Left forelimb (tissue), 1 donor: Measurements from ENCODE around the gene AIF1.

ENCODE experiments used
- DNase-seq: peaks from one replicate; pipeline ENCODE4 v3.0.0-alpha.2; 2018; ENCODE audit warnings: low spot score

Gene AIF1

DNA sequence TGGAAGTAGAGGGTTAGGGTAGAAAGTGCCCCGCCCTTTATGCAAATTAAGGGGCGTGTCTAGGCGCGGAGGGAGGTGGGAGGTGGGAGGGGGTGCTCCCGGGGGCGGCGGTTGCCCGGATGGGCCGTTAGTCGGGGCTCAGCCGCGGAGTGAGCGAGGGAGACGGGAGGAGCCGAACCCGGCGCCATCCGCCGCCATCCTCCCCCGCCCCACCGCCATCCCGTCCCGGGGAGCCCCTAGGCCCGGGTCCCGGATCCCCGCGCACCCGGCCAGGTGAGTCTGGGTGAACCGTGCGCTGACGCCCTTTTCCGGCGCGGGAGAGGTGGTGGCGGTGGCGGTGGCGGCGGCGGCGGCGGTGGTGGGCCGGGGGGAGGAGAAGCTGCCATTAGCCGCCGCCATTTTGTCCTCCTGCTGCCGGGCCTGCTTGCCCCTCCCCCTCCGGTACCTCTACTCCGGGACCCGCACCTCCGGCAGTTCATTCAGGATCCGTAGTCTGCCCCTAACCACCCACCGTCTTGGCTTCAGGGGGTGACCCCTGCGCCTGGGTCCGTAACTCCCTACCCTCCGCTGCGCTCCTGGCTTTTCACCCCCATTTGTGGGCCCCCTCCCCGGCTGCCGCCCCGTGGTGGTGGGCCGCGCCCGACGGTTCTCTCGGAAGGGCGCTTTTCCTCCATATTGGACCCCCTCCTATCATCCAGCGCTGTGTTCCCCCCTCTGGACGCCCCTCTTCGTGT is 5.7 kb downstream of the AIF1 start, which contains the start of gene PRRC2A:
Gene PRRC2A (plus strand): TSS at position 130 of the 734 bp plus-strand sequence. CDS start 2,075 bp downstream, outside the sequence.
- peak; percentile 96 for DNase-seq

DNA sequence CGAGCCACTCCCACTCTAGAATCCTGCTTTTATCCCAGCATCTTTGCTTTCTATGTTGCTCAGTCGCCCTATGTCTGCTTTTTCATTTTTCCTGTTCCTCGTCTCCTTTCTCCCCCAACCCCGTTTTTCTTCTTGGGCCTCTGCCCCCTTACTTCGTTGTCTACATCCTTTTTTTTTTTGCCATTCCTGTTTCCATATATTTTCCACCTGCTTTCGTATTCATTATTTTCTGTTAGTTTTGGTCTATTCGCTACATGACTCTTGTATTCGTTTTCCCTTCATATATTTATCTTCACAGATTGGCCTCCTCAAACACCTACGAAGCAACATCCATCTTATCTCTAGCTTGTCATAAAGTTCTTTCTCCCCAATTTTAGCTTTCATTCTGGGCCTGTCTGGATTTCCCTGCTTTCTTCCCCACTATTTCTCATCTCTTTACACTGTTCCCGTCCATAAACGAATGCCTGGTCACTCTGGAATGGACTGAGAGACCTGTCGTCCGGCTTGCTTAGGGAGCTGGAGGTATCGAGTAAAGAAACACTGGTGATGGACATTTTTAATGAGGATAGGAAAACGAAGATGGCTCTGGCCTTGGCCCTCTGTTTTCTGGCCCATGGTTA is 6.4 kb downstream of the AIF1 start:
- no peak for DNase-seq

DNA sequence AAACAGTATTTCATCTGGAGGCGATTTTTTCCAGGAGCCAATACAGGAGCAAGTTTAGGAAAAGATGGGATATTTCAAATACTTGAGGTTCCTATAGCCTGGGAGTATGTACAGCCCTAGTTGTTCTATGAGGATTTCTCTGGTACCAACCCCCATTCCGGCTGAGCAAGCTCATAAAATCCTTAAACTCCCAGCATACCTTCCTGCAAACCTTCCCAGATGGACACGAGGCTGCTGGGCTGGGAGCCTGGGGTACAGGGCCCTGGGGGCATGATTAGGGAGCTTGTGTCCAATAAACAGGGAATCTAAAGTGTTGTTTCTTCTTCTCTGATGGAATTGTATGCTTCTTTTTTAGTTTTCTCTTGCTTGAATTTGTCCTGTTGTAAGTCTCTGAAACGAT is 7.0 kb downstream of the AIF1 start:
- DNase-seq: no peak

DNA sequence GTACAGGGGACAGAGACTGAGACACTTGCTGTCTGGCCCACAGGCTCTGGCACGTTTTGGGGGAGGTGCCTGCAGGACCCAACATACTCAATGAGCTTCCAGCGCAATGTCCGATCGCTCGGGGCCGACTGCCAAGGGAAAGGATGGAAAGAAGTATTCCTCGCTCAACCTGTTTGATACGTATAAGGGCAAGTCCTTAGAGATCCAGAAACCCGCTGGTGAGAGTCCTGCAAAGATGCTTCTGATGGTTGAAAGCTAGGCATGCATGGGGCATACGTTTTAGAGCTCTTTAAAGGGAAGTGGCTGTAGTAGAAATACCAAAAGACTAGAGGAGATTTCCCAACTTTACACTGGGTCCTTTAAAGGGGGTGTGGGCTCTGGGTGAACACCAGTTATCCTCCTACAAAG is 7.7 kb downstream of the AIF1 start:
- no peak for DNase-seq

DNA sequence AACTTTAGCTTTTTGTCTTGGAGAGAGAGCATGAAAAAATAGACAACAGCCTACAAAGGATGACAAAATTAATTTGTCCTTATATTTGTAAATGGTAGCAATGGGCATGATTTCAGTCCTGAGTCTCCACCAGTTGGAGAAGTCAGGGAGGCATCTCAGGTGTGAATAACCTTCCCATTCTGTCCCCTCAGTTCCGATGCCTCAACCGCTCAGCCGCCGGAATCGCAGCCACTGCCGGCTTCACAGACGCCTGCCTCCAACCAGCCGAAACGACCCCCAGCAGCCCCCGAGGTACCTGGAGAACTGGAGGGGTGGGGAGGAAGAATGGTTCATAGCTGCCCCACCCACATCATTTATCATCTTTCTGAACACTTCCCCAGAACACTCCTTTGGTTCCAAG is 9.0 kb downstream of the AIF1 start:
- no peak for DNase-seq

DNA sequence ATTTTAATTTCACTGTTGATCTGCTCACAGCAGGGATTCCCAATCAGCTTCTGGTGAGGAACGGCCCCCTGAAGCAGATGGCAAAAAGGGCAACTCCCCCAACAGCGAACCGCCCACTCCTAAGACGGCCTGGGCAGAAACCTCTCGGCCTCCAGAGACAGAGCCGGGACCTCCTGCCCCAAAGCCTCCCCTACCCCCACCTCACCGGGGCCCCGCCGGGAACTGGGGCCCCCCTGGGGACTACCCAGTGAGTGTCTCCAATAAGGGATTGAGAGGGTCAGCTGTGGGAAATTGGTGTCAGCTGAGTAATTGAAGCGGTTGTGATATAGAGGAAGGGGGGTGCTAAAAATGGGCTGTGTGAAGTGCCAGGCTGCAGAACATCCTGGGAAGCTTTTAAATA is 11.9 kb downstream of the AIF1 start:
- DNase-seq: no peak

DNA sequence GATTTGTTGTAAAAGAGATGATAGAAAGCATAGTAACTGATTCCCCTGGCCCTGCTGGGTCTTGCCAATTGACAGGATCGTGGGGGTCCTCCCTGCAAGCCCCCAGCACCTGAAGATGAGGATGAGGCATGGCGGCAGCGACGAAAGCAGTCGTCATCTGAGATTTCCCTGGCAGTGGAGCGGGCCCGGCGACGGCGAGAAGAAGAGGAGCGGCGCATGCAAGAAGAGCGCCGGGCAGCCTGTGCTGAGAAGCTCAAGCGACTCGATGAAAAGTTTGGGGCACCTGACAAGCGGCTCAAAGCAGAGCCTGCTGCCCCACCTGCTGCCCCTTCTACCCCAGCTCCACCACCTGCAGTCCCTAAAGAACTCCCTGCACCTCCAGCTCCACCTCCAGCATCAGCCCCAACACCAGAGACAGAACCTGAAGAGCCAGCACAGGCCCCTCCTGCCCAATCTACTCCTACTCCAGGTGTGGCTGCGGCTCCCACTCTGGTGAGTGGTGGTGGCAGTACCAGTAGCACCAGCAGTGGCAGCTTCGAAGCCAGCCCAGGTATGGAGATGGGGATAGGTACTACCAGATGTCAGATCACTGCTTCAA is 12.8 kb downstream of the AIF1 start:
- no peak for DNase-seq

DNA sequence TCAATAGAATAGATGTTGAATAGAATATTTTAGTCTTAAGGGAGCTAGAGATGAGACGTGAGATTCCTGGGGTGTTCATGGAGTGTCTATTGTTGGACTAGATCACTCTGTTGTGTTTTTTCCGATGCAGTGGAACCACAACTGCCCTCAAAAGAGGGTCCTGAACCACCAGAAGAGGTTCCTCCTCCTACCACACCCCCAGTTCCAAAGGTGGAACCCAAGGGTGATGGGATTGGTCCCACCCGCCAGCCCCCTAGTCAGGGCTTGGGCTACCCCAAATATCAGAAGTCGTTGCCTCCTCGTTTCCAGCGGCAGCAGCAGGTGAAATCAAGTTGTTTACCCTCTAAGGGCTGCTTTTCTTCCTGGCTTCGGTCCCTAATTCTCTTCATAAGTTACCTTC is 14.0 kb downstream of the AIF1 start:
- DNase-seq: no peak

DNA sequence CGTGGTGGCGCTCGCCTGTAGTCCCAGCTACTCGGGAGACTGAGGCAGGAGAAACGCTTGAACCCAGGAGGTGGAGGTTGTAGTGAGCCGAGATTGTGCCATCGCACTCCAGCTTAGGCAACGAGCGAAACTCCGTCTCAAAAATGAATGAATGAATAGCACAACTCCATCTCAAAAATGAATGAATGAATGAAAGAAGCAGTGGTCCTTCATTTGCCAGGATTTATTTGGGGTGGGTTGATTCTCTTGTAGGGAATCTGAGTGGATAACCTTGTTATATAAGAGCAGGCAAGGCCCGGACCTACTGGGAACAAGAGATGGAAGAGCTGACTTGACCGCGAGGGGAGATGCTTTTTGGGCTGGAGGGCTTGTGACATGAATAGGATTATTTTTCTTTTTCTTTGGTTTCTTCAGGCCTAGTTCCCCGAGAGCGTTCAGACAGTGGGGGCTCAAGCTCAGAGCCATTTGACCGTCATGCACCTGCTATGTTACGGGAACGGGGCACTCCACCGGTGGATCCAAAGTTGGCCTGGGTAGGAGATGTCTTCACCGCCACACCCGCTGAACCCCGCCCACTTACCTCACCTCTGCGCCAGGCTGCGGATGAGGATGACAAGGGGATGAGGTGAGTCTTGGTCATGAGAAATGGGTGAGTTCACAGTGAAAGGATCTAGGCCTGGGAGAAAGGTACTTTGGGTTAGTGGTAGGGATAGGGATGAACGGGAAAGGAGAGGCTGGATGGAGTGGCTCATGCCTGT is 15.3 kb downstream of the AIF1 start:
- no peak for DNase-seq

DNA sequence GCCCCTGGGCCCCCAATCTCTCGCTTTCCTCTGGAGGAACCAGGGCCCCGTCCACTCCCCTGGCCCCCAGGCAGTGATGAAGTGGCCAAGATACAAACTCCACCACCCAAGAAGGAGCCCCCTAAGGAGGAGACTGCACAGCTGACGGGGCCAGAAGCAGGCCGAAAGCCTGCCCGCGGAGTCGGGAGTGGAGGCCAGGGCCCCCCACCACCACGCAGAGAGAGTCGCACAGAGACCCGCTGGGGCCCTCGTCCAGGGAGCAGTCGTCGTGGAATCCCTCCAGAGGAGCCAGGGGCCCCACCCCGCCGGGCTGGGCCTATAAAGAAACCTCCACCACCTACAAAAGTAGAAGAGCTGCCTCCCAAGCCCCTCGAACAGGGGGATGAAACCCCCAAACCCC is 16.2 kb downstream of the AIF1 start:
- no peak for DNase-seq

DNA sequence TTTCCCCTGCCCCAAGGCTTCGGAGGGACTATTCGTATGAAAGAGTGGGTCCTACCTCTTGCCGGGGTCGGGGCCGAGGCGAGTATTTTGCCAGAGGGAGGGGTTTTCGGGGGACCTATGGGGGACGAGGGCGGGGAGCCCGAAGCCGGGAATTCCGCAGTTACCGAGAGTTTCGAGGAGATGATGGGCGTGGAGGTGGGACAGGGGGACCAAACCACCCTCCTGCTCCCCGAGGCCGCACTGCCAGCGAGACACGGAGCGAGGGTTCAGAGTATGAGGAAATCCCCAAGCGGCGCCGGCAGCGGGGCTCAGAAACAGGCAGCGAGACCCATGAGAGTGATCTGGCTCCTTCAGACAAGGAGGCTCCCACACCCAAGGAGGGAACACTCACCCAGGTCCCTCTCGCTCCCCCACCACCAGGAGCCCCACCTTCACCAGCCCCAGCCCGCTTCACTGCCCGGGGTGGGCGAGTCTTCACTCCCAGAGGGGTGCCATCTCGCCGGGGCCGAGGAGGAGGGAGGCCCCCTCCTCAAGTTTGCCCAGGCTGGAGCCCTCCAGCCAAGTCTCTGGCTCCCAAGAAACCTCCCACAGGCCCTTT is 16.7 kb downstream of the AIF1 start:
- no peak for DNase-seq

DNA sequence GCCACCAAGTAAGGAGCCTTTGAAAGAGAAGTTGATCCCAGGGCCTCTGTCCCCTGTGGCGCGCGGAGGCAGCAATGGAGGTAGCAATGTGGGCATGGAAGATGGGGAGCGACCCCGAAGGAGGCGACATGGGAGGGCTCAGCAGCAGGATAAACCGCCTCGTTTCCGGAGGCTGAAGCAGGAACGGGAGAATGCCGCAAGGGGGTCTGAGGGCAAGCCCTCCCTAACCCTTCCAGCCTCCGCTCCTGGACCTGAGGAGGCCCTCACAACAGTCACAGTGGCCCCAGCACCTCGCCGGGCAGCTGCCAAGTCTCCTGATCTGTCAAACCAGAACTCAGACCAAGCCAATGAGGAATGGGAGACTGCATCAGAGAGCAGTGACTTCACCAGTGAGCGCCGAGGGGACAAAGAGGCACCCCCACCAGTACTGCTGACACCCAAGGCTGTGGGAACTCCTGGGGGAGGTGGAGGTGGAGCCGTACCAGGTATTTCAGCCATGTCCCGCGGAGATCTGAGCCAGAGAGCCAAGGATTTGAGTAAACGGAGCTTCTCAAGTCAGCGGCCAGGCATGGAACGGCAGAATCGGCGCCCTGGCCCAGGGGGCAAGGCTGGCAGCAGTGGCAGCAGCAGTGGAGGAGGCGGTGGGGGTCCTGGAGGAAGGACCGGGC is 17.4 kb downstream of the AIF1 start:
- no peak for DNase-seq

DNA sequence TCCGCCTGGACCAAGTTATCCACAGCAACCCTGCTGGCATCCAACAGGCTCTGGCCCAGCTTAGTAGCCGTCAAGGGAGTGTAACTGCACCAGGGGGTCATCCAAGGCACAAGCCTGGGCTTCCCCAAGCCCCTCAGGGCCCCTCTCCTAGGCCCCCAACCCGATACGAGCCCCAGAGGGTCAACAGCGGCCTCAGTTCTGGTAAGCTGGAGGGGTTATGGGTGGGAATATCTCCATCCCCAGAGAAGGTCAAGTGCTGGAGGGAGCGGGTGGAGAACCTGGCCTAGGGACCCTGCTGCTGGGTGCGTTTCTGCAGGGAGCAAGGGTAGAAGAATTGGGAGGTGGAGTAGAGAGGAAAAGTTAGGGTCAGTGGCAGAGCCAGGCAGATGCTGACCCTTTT is 18.4 kb downstream of the AIF1 start:
- DNase-seq: no peak

DNA sequence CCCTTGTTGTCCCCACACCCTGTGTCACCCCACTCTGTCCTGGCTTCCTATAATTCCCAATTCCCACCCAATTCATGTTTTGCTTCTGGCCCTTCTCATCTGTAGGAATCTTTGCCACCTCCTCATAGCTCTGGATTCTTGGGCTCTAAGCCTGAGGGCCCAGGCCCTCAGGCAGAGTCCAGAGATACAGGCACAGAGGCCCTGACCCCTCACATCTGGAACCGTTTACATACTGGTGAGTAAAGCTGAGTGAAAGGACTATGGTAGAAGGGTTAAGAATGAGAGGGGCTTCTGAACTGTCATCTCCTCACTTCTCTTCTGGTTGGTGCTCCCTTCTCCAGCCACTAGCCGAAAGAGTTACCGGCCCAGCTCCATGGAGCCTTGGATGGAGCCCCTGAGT is 19.1 kb downstream of the AIF1 start:
- DNase-seq: no peak

DNA sequence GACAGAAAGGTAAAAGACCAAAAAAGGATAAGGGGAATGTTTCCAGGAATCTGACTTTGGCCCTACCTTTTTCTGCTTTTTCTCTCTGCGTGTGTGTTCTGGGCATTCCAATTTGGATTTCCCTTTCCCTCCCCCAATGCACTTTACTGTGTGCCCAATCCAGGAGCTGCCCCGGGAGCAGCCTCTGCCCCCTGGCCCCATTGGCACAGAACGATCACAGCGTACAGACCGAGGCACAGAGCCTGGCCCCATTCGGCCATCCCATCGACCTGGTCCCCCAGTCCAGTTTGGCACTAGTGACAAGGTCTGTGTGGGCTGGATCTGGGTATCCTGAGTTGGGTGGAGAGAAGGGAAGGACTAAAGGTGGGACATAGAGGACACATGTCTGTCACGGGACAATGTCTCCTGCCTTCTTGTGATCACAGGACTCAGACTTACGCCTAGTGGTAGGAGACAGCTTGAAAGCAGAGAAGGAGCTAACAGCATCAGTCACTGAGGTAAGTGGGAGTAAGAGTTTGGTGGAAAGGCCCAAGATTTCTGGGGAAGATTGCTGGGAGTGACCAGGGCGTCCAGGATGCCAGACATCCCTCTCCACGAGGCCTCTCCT is 20.0 kb downstream of the AIF1 start:
- DNase-seq: no peak

DNA sequence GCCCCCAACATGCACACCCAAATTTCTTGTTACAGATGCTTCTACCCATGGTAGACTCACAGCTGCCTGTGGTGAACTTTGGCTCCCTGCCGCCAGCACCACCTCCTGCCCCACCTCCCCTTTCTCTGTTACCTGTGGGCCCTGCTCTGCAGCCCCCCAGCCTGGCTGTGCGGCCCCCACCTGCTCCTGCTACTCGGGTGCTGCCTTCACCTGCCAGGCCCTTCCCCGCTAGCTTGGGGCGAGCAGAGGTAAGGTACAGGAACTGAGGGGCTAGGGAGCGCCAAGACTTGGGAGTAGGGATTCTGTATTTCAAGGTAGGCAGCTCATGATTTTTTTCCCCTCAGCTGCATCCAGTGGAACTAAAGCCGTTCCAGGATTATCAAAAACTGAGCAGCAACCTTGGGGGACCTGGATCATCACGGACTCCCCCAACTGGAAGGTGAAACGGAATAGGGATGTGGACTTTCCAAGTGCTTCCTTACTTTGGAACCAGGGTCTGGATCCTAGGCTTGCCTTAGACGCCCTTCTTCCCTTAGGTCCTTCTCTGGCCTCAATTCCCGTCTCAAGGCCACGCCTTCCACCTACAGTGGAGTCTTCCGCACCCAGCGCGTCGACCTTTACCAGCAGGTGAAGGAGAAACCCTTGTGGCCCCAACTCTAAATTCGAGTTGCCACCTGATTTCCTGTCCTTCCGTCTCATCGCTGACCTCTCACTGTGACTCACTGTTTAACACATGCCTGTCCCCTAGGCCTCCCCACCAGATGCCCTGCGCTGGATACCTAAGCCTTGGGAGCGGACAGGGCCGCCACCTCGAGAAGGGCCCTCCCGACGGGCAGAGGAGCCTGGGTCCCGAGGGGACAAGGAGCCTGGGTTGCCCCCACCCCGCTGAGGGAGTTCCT is 21.9 kb downstream of the AIF1 start:
- DNase-seq: no peak

DNA sequence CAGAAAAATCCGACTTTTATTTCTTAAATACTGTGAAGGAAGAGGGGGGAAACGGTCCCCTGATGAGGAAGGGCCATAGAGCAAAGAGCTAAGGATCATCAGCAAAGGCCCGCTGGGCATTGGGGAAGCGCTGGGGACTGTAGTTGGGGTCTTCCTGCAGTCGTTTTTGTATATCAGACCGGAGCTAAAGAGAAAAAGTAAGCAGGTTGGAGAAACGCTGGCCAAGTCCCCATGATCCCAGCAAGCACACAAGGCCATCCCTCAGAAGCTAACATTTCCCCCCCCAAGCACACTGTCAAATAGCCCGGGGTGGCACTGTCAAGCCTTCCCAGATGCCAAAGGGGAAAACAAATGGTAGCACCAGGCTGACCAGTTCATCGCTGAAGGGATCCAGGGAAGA is 24.0 kb downstream of the AIF1 start:
- no peak for DNase-seq

DNA sequence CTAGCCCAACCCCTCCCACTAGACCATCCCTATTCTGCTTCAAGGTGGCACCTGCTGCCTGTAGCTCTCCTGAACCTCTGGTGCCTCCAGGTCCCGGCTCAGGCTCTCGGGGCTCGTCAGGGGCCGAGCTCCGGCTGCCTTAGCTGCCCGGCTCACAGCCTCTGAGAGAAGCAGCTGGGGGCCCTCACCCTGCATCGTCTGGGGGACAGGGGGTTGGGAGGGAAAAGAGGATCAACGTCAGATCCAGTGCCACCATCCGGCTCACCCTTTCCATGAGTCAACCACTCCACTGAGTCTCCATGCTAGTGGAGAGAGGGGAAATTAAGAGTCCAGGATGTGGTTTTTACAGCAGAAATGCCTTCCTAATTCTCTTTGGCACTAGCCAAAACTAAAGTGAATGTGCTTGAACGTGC is 24.4 kb downstream of the AIF1 start:
- no peak for DNase-seq

DNA sequence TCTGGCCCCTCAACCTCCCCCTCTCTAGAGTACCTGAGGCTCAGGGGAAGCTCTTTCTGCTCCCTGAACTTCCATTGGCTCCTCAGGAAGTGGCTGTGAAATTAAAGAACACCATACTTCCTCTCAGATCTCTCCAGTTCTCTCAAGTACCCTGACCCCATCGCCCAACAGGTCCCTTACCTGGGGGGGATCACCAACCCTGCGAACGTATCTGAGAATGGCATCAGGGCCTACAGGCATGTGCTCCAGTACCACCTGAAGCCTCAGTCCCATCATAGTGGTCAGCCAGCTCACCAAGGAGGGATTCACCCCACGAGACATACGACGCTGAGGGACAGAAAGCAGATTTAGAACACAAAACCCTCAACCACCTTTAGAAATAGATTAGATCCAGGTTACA is 25.6 kb downstream of the AIF1 start:
- no peak for DNase-seq

DNA sequence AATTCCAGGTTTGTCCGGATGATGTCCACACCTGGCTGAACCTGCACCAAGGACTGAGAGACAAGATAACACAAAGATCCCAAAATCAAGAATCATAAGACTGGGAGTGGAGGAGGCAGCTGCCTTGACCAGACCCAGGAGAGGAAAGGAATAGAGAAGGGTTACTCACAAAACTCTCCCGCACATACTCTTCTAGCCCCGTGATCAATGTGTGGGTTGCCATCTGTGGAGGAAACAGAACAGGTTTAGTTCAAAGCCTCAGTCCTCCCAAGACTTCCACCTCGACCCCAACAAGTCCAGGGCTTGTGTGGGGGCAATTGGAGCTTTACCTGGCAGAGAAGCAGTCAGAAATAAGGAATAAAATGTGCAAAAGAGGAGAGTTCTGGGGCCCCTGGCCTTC is 26.3 kb downstream of the AIF1 start:
- DNase-seq: no peak
